Astrocyte (in vitro differentiated cells and primary cell): ENCODE measurements around the gene ESRP2. TPM values are rescaled to one million over a fixed set of nuclear protein-coding genes. Genes with fewer than 3 reads are reported as not detected.

Experiments
- DNase-seq: peaks from one replicate; pipeline ENCODE4 v3.0.0-alpha.2; 2010; ENCODE audit warnings: low read depth
- FAIRE-seq: peaks from 2 replicates; lab custom pipeline; 2011; peaks lifted over from hg19 to GRCh38; lab: Jason Lieb, UNC
- H2AFZ ChIP-seq: 2 replicates; pipeline ENCODE4 v1.6.0; 2012; ENCODE audit warnings: low read depth, low read length, inconsistent platforms
- H3K27ac ChIP-seq: 2 replicates; pipeline ENCODE4 v1.5.1; 2011; ENCODE audit warnings: low read depth, low read length, inconsistent platforms
- H3K27me3 ChIP-seq: 2 replicates; pipeline ENCODE4 v1.6.0; 2011; ENCODE audit warnings: low read length, inconsistent platforms; ENCODE audit not compliant: insufficient read depth
- H3K36me3 ChIP-seq: 2 replicates; pipeline ENCODE4 v1.5.1; 2011; ENCODE audit warnings: low read length, inconsistent platforms; ENCODE audit not compliant: insufficient read depth
- H3K4me1 ChIP-seq: 2 replicates; pipeline ENCODE4 v1.5.1; 2011; ENCODE audit warnings: low read length, inconsistent platforms; ENCODE audit not compliant: insufficient read depth
- H3K4me2 ChIP-seq: 2 replicates; pipeline ENCODE4 v1.6.0; 2012; ENCODE audit warnings: low read length, inconsistent platforms
- H3K4me3 ChIP-seq: 2 replicates; pipeline ENCODE4 v1.5.1; 2011; ENCODE audit warnings: low read depth, mild to moderate bottlenecking, low read length, inconsistent platforms; ENCODE audit not compliant: insufficient read depth
- H3K79me2 ChIP-seq: 2 replicates; pipeline ENCODE4 v1.6.0; 2012; ENCODE audit warnings: mild to moderate bottlenecking, low read length, inconsistent platforms; ENCODE audit not compliant: insufficient read depth
- H3K9ac ChIP-seq: 2 replicates; pipeline ENCODE4 v1.6.0; 2012; ENCODE audit warnings: mild to moderate bottlenecking, low read length, inconsistent platforms
- H3K9me3 ChIP-seq: 2 replicates; pipeline ENCODE4 v1.5.1; 2012; ENCODE audit warnings: low read depth, mild to moderate bottlenecking, low read length, inconsistent platforms; ENCODE audit not compliant: insufficient read depth
- H4K20me1 ChIP-seq: 2 replicates; pipeline ENCODE4 v1.6.0; 2012; ENCODE audit warnings: low read length, inconsistent platforms; ENCODE audit not compliant: insufficient read depth
- H3K27ac Mint-ChIP-seq: one replicate; pipeline ENCODE4 v1.8.0; 2021; ENCODE audit warnings: mild to moderate bottlenecking, mixed read lengths; ENCODE audit not compliant: unreplicated experiment
- H3K27me3 Mint-ChIP-seq: one replicate; pipeline ENCODE4 v1.8.0; 2021; ENCODE audit warnings: low read depth, mixed read lengths; ENCODE audit not compliant: unreplicated experiment
- H3K36me3 Mint-ChIP-seq: one replicate; pipeline ENCODE4 v1.8.0; 2021; ENCODE audit warnings: low read depth, mixed read lengths; ENCODE audit not compliant: unreplicated experiment
- H3K4me1 Mint-ChIP-seq: one replicate; pipeline ENCODE4 v1.8.0; 2021; ENCODE audit warnings: low read depth, mixed read lengths; ENCODE audit not compliant: unreplicated experiment
- H3K4me3 Mint-ChIP-seq: one replicate; pipeline ENCODE4 v1.8.0; 2021; ENCODE audit warnings: mild to moderate bottlenecking, moderate library complexity, mixed read lengths; ENCODE audit not compliant: unreplicated experiment
- H3K9me3 Mint-ChIP-seq: one replicate; pipeline ENCODE4 v1.8.0; 2021; ENCODE audit warnings: mild to moderate bottlenecking, mixed read lengths; ENCODE audit not compliant: unreplicated experiment
- CTCF ChIP-seq: IDR thresholded peaks from 2 replicates; pipeline ENCODE4 v1.5.1; 2011; ENCODE audit warnings: low read depth, mild to moderate bottlenecking, inconsistent platforms, low read length, moderate library complexity; ENCODE audit not compliant: insufficient read depth
- EZH2 ChIP-seq: IDR thresholded peaks from 2 replicates; pipeline ENCODE4 v1.6.1; 2012; ENCODE audit warnings: mild to moderate bottlenecking, low read length, inconsistent platforms; ENCODE audit not compliant: insufficient read depth
- total RNA-seq: library from RNA; stranded (reverse); gene quantifications from 2 replicates; pipeline ENCODE4 v1.2.1, GENCODE V29; 2021

ESRP2 gene
- total RNA-seq, 1 donor from 2014 or later: 5.1 TPM

DNA sequence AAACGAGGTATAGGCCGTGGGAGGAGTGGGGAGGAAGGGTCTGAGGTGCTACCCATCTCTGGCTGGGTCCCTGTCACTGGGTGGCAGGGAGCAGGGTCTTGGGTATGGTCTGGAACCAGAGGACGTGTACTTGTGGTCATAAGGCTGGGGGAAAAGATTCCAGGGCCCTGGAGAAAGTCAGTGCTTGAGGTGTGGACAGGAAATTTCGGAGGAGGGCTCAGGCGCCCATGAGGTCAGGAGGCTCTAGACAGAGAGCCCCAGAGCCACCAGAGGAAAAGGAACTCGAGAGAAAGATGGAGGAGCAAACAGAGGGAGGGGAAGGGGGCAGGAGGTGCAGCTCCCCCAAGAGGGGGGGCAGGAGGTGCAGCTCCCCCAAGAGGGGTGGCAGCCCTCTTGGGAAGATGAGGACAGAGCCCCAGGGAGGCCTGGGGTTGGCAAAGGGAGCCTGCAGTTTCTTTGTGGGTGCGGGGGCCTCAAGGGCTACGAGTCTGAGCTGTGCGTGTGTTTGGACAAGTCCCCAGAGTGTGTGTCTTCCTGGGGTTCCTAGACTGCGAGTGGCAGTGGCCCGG, 27.7 kb upstream of the ESRP2 start:
- Mint-ChIP-seq H3K27me3 (no peaks in the 10 kb centered on the region), H3K4me3 (peak overlapping the region; percentile 93), H3K27ac (peak overlapping the region; percentile 99), H3K9me3 (no peaks in the 10 kb centered on the region), H3K4me1 (peaks cover 13% of the 10 kb centered on the region), H3K36me3 (peaks cover 8% of the 10 kb centered on the region)
- peaks cover 3% of the 10 kb centered on the region for H3K36me3 ChIP-seq
- peak overlapping the region; percentile 94 for H3K4me2 ChIP-seq
- TF ChIP-seq EZH2: no peak
- TF ChIP-seq CTCF: no peak
- no peaks in the 10 kb centered on the region for H3K27me3 ChIP-seq
- DNase-seq: no peak
- H3K4me1 ChIP-seq: peaks cover 8% of the 10 kb centered on the region
- peak overlapping the region; percentile 93 for H3K27ac ChIP-seq
- H2AFZ ChIP-seq: peak overlapping the region; percentile 94
- H3K9me3 ChIP-seq: no peaks in the 10 kb centered on the region
- peaks cover 29% of the 10 kb centered on the region for H4K20me1 ChIP-seq
- FAIRE-seq: no peak
- peaks cover 48% of the 10 kb centered on the region for H3K79me2 ChIP-seq
- H3K9ac ChIP-seq: peak overlapping the region; percentile 99
- peak overlapping the region; percentile 84 for H3K4me3 ChIP-seq

DNA sequence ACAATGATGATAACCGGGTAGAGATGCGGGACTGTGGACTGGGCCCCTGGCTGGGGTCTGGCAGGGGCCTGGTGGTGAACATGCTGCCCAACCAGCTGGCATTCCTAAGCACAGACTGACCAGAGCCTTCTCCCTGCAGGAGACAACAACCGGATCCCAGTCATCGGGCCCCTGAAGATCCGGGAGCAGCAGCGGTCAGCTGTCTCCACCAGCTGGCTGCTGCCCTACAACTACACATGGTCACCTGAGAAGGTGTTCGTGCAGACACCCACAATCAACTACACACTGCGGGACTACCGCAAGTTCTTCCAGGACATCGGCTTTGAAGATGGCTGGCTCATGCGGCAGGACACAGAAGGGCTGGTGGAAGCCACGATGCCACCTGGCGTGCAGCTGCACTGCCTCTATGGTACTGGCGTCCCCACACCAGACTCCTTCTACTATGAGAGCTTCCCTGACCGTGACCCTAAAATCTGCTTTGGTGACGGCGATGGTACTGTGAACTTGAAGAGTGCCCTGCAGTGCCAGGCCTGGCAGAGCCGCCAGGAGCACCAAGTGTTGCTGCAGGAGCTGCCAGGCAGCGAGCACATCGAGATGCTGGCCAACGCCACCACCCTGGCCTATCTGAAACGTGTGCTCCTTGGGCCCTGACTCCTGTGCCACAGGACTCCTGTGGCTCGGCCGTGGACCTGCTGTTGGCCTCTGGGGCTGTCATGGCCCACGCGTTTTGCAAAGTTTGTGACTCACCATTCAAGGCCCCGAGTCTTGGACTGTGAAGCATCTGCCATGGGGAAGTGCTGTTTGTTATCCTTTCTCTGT, 23.3 kb upstream of the ESRP2 start:
- Mint-ChIP-seq H3K36me3 (peaks cover 8% of the 10 kb centered on the region), H3K27me3 (no peaks in the 10 kb centered on the region), H3K27ac (no peak overlapping the region), H3K4me1 (peaks cover 8% of the 10 kb centered on the region), H3K9me3 (no peaks in the 10 kb centered on the region), H3K4me3 (no peak overlapping the region)
- peaks cover 10% of the 10 kb centered on the region for H3K4me1 ChIP-seq
- no peak for DNase-seq
- peaks cover 7% of the 10 kb centered on the region for H3K36me3 ChIP-seq
- no peaks in the 10 kb centered on the region for H3K9me3 ChIP-seq
- no peak overlapping the region for H3K4me3 ChIP-seq
- no peaks in the 10 kb centered on the region for H3K27me3 ChIP-seq
- H4K20me1 ChIP-seq: peaks cover 6% of the 10 kb centered on the region
- no peak for FAIRE-seq
- no peak for TF ChIP-seq CTCF
- TF ChIP-seq EZH2: no peak
- no peak overlapping the region for H3K9ac ChIP-seq
- peaks cover 6% of the 10 kb centered on the region for H3K79me2 ChIP-seq
- no peak overlapping the region for H3K4me2 ChIP-seq
- no peak overlapping the region for H2AFZ ChIP-seq
- no peak overlapping the region for H3K27ac ChIP-seq
